D721Med (cell line): ENCODE measurements around the gene PTH.
A peak's percentile ranks its signal among the peaks of the same experiment; 100 is the strongest.

Source experiments
- DNase-seq: peaks from one replicate; pipeline ENCODE4 v3.0.0; 2011; ENCODE audit warnings: low spot score; ENCODE audit not compliant: insufficient read length
- FAIRE-seq: peaks from 2 replicates; lab custom pipeline; 2011; peaks lifted over from hg19 to GRCh38; lab: Jason Lieb, UNC
- CTCF ChIP-seq: IDR thresholded peaks from 2 replicates; pipeline ENCODE4 v1.5.1; 2012; ENCODE audit warnings: mild to moderate bottlenecking, control low read depth; ENCODE audit not compliant: insufficient read depth; ENCODE audit errors: missing control alignments

Gene PTH

GRCh38 chr11:13494051-13494450 is 1.7 kb downstream of the PTH start:
- no peak for FAIRE-seq
- no peak for TF ChIP-seq CTCF
- DNase-seq, result no peak

GRCh38 chr11:13487661-13488030 is 8.2 kb downstream of the PTH start:
- no peak for DNase-seq
- no peak for FAIRE-seq
- TF ChIP-seq CTCF, result peak; percentile 0

DNA sequence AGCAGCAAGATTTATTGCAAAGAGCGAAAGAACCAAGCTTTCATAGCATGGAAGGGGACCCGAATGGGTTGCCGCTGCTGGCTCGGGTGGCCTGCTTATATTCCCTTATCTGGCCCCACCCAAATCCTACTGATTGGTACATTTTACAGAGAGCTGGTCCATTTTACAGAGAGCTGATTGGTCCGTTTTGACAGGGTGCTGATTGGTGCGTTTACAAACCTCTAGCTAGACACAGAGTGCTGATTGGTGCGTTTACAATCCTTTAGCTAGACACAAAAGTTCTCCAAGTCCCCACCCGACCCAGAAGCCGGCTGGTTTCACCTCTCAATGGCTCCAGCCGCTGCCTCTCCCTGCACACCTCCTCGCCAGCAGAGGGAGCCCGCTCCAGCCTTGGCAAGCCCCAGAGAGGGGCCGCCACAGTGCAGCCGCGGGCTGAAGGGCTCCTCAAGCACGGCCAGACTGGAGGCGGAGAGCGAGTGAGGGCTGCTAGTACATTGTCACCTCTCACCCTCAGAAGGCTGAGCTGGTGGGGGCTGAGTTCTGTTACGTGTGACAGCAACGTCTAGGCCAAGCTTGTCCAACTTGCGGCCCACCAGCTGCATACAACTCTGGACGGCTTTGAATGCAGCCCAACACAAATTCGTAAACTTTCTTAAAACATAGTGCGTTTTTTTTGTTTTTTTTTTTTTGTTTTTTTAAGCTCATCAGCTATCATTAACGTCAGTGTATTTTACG is 8.7 kb downstream of the PTH start:
- DNase-seq, result no peak
- no peak for TF ChIP-seq CTCF
- no peak for FAIRE-seq

- TF ChIP-seq CTCF, result no peak
- FAIRE-seq, result no peak
- no peak for DNase-seq
Observed at GRCh38 chr11:13480198-13480597, 15.6 kb downstream of the PTH start.

- FAIRE-seq, result no peak
- DNase-seq, result no peak
- no peak for TF ChIP-seq CTCF
Observed at GRCh38 chr11:13479688-13480087, 16.1 kb downstream of the PTH start.

GRCh38 chr11:13475091-13475490 is 20.7 kb downstream of the PTH start:
- FAIRE-seq (no peak), DNase-seq (no peak)
- TF ChIP-seq CTCF, result no peak

DNA sequence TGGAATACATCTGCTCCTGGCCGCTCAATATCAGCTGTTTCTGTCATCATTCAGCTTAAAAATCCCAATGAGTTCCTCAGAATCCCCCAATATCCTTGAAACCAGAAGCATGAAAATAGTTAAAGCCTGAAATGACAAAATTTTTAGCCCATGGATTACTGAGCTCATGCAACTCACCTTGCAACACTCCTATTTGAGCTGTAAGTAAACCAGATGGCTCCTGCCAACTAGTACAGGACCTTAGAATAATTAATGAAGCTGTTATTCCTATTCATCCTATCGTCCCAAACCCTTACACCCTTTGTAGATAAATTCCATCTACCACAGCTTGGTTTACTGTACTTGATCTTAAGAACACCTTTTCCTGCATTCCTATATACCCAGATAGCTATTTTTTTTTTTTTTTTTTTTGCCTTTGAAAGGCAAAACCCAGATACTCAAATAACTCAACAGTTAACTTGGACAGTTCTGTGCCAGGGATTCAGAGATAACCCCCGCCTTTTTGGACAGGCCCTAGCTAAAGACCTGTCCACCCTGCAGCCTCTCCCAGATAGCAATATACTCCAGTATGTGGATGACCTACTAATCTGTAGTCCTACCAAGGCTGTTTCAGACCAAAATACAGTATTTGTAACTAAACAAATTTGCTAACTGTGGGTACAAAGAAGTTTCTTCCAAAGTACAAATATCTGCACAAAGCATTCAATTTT is 22.6 kb downstream of the PTH start:
- no peak for TF ChIP-seq CTCF
- DNase-seq, result no peak
- no peak for FAIRE-seq
